Measurements from ENCODE around the gene ADNP2.
A peak's percentile ranks its signal among the peaks of the same experiment; 100 is the strongest.

Gene ADNP2

GRCh38 chr18:80108121-80108536 lies 933 bp upstream of the ADNP2 start:
- no peak overlapping the region for H3K27ac ChIP-seq
- no peaks in the 10 kb centered on the region for H3K36me3 ChIP-seq (ENCODE audit: control insufficient read depth, insufficient read depth, low read length)
- TF ChIP-seq, protein P1, sequence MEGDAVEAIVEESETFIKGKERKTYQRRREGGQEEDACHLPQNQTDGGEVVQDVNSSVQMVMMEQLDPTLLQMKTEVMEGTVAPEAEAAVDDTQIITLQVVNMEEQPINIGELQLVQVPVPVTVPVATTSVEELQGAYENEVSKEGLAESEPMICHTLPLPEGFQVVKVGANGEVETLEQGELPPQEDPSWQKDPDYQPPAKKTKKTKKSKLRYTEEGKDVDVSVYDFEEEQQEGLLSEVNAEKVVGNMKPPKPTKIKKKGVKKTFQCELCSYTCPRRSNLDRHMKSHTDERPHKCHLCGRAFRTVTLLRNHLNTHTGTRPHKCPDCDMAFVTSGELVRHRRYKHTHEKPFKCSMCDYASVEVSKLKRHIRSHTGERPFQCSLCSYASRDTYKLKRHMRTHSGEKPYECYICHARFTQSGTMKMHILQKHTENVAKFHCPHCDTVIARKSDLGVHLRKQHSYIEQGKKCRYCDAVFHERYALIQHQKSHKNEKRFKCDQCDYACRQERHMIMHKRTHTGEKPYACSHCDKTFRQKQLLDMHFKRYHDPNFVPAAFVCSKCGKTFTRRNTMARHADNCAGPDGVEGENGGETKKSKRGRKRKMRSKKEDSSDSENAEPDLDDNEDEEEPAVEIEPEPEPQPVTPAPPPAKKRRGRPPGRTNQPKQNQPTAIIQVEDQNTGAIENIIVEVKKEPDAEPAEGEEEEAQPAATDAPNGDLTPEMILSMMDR (IDR thresholded peaks at IDR 0.05) = no peak
- H3K27me3 ChIP-seq (ENCODE audit: control insufficient read depth, insufficient read depth, low read length) = no peaks in the 10 kb centered on the region
- no peak overlapping the region for H3K4me2 ChIP-seq (ENCODE audit: low read length)
- peaks cover 11% of the 10 kb centered on the region for H3K4me1 ChIP-seq
- no peak overlapping the region for H3K9ac ChIP-seq
- no peaks in the 10 kb centered on the region for H3K79me2 ChIP-seq
- no peak overlapping the region for H3K4me3 ChIP-seq (ENCODE audit: low read depth, low read length)
- H2AFZ ChIP-seq = no peak overlapping the region
- peaks cover 3% of the 10 kb centered on the region for H3K9me3 ChIP-seq (ENCODE audit: control insufficient read depth, low read length)

DNA sequence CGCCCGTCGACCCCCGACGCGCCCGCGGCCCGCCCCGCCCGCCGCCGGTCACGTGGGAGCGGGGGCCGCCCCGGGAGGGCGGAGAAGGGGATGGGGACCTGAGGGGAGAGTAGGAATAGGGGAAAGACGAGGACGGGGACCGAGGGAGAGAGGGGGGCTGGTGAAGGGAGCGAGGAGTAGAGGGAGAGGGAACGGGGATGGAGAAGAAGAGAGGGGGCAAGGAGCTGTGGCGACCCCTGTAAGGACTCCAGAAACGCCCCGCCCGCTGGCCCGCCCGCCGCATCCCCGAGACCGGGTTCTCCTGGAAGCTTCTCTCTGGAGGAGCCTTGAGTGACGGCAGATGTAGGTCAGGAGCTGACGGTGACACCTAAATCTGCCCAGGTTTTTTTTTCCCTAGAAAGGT lies 615 bp downstream of the ADNP2 start:
- Histone ChIP-seq H3K79me2 (peaks cover 3% of the 10 kb centered on the region), H3K4me2 (ENCODE audit: low read length) (peak overlapping the region; percentile 88), H3K27ac (no peak overlapping the region), H3K36me3 (ENCODE audit: control insufficient read depth, insufficient read depth, low read length) (no peaks in the 10 kb centered on the region), H3K9ac (no peak overlapping the region), H3K9me3 (ENCODE audit: control insufficient read depth, low read length) (peaks cover 3% of the 10 kb centered on the region), H3K4me3 (ENCODE audit: low read depth, low read length) (peak overlapping the region; percentile 73), H2AFZ (peak overlapping the region; percentile 36), H3K4me1 (peaks cover 8% of the 10 kb centered on the region), H3K27me3 (ENCODE audit: control insufficient read depth, insufficient read depth, low read length) (no peaks in the 10 kb centered on the region)
- TF ChIP-seq, protein P1 (IDR thresholded peaks at IDR 0.05) = no peak

GRCh38 chr18:80112624-80113248 lies 3.7 kb downstream of the ADNP2 start:
- H3K27ac ChIP-seq = peak overlapping the region; percentile 52
- H3K4me2 ChIP-seq (ENCODE audit: low read length) = peak overlapping the region; percentile 42
- TF ChIP-seq, protein P1 (IDR thresholded peaks at IDR 0.05) = no peak
- no peak overlapping the region for H3K9ac ChIP-seq
- H3K9me3 ChIP-seq (ENCODE audit: control insufficient read depth, low read length) = peaks cover 3% of the 10 kb centered on the region
- peak overlapping the region; percentile 48 for H2AFZ ChIP-seq
- peaks cover 18% of the 10 kb centered on the region for H3K79me2 ChIP-seq
- no peaks in the 10 kb centered on the region for H3K27me3 ChIP-seq (ENCODE audit: control insufficient read depth, insufficient read depth, low read length)
- H3K4me1 ChIP-seq = peaks cover 8% of the 10 kb centered on the region
- H3K36me3 ChIP-seq (ENCODE audit: control insufficient read depth, insufficient read depth, low read length) = no peaks in the 10 kb centered on the region
- no peak overlapping the region for H3K4me3 ChIP-seq (ENCODE audit: low read depth, low read length)

GRCh38 chr18:80115035-80115434 lies 6.0 kb downstream of the ADNP2 start:
- H3K27me3 ChIP-seq (ENCODE audit: control insufficient read depth, insufficient read depth, low read length) = no peaks in the 10 kb centered on the region
- no peaks in the 10 kb centered on the region for H3K36me3 ChIP-seq (ENCODE audit: control insufficient read depth, insufficient read depth, low read length)
- peaks cover 8% of the 10 kb centered on the region for H3K4me1 ChIP-seq
- H2AFZ ChIP-seq = no peak overlapping the region
- TF ChIP-seq, protein P1 (IDR thresholded peaks at IDR 0.05) = no peak
- no peak overlapping the region for H3K4me3 ChIP-seq (ENCODE audit: low read depth, low read length)
- peaks cover 26% of the 10 kb centered on the region for H3K79me2 ChIP-seq
- H3K27ac ChIP-seq = no peak overlapping the region
- H3K4me2 ChIP-seq (ENCODE audit: low read length) = no peak overlapping the region
- no peaks in the 10 kb centered on the region for H3K9me3 ChIP-seq (ENCODE audit: control insufficient read depth, low read length)
- no peak overlapping the region for H3K9ac ChIP-seq

DNA sequence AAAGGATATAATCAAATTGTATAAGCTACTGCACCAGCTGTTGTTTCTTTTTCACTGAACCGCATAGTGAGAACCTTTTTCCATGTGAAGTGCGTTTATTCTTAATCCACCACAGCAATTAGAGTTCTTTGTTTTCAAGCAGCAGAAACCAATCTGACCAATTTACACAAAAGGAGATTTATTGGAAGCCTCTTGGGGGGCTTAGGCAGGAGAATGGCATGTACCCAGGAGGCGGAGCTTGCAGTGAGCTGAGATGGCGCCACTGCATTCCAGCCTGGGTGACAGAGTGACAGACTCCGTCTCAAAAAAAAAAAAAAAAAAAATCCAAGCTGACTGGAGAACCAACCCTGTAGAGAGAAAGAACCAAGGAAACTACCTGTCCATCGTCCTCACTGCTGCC lies 10.0 kb downstream of the ADNP2 start:
- no peaks in the 10 kb centered on the region for H3K4me1 ChIP-seq
- no peak overlapping the region for H3K4me2 ChIP-seq (ENCODE audit: low read length)
- H2AFZ ChIP-seq = no peak overlapping the region
- H3K9me3 ChIP-seq (ENCODE audit: control insufficient read depth, low read length) = no peaks in the 10 kb centered on the region
- H3K36me3 ChIP-seq (ENCODE audit: control insufficient read depth, insufficient read depth, low read length) = no peaks in the 10 kb centered on the region
- H3K79me2 ChIP-seq = peaks cover 57% of the 10 kb centered on the region
- no peak overlapping the region for H3K4me3 ChIP-seq (ENCODE audit: low read depth, low read length)
- TF ChIP-seq, protein P1 (IDR thresholded peaks at IDR 0.05) = no peak
- no peaks in the 10 kb centered on the region for H3K27me3 ChIP-seq (ENCODE audit: control insufficient read depth, insufficient read depth, low read length)
- no peak overlapping the region for H3K9ac ChIP-seq
- H3K27ac ChIP-seq = no peak overlapping the region

All from parathyroid adenoma (tissue), 2 donors.